ENCODE results near the gene CMSS1. TPM values are rescaled to one million over a fixed set of nuclear protein-coding genes. Genes with fewer than 3 reads are reported as not detected.

The CMSS1 gene
- total RNA-seq, 1 donor from 2014 or later = 9.2 TPM

DNA sequence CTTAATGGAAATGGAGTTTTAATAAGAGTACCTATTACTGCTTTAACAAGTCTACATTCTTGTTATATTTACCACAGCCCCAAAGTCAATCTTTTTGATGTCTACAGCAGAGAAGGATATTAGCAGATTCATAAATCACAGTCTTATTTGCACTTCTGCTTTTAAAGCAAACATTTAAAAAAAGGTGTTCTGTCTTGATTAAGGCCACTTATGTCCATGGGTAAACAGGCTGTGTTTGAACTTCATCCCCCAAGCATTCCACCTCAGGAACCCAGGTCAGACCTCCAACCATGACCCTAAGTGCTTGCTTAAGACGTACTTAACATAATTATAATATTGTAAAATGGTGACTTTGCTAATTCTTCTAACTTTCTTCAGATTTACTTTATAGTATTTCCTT, 113.4 kb downstream of the CMSS1 start:
- Histone ChIP-seq H3K36me3 (no peaks in the 10 kb centered on the region), H3K27me3 (no peaks in the 10 kb centered on the region), H3K4me1 (peaks cover 4 to 35% of the 10 kb centered on the region in 2 donors), H3K9me3 (no peaks in the 10 kb centered on the region), H3K4me3 (no peak overlapping the region), H3K27ac (peak overlapping the region; percentile 78 to 84)
- TF ChIP-seq, protein P1, sequence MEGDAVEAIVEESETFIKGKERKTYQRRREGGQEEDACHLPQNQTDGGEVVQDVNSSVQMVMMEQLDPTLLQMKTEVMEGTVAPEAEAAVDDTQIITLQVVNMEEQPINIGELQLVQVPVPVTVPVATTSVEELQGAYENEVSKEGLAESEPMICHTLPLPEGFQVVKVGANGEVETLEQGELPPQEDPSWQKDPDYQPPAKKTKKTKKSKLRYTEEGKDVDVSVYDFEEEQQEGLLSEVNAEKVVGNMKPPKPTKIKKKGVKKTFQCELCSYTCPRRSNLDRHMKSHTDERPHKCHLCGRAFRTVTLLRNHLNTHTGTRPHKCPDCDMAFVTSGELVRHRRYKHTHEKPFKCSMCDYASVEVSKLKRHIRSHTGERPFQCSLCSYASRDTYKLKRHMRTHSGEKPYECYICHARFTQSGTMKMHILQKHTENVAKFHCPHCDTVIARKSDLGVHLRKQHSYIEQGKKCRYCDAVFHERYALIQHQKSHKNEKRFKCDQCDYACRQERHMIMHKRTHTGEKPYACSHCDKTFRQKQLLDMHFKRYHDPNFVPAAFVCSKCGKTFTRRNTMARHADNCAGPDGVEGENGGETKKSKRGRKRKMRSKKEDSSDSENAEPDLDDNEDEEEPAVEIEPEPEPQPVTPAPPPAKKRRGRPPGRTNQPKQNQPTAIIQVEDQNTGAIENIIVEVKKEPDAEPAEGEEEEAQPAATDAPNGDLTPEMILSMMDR (IDR thresholded peaks at IDR 0.05) = no peak
- no peak for DNase-seq (ENCODE audit: low spot score in 2 of 2)
- intact Hi-C loops (cut with DNase I) = no loop called here

- no peaks in the 10 kb centered on the region for H3K36me3 ChIP-seq
- H3K27ac ChIP-seq = peak overlapping the region; percentile 84 to 92
- DNase-seq (ENCODE audit: low spot score in 2 of 2) = no peak
- H3K4me1 ChIP-seq = peaks cover 4 to 49% of the 10 kb centered on the region in 2 donors
- no peaks in the 10 kb centered on the region for H3K27me3 ChIP-seq
- intact Hi-C loops (cut with DNase I) = no loop called here
- no peaks in the 10 kb centered on the region for H3K9me3 ChIP-seq
- no peak overlapping the region for H3K4me3 ChIP-seq
- TF ChIP-seq, protein P1 (IDR thresholded peaks at IDR 0.05) = no peak
Observed at GRCh38 chr3:99933971-99934750, 116.5 kb downstream of the CMSS1 start.

DNA sequence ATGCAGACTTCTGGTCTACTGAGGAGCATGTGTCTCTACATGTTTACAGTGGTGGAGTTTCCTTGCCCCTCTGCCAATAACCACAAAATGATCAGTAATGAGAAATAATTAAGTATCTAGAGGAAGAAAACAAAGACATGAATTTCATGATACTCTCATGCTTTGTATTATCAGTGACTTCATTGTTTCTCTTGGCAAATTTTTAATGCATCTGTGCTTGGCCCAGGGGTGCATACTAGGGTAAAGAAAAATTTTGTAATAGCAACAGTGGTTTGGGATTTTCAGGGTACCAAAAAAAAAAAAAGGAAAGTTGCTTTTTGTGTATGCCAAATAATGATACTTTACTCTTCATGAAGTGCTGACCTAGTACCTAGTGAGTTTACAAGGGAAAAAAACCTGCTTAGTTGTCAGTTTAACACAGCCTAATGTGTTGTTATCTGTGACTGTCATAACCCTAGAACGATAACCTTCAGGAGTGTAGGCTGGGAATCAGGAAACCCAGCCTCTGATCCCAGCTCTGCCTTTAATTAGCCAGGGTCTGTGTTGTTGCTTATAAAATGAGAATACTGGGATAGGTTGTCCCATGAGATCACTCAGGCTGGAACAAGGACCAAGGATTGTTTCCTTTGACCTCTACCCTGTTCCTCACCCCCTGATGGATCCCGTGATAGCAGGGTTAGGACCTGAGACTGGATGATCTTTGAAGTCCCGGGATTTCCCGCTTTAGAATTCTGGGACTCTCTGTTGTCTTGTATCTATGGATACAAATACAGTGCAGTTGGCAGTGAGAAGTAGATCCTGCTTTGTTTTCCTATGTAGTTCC, 117.5 kb downstream of the CMSS1 start:
- Histone ChIP-seq H3K27ac (peak overlapping the region; percentile 84 to 92), H3K4me3 (no peak overlapping the region), H3K36me3 (no peaks in the 10 kb centered on the region), H3K27me3 (no peaks in the 10 kb centered on the region), H3K9me3 (no peaks in the 10 kb centered on the region), H3K4me1 (peaks cover 3 to 48% of the 10 kb centered on the region in 2 donors)
- intact Hi-C loops (cut with DNase I) = no loop called here
- no peak for DNase-seq (ENCODE audit: low spot score in 2 of 2)
- TF ChIP-seq, protein P1 (IDR thresholded peaks at IDR 0.05) = no peak

GRCh38 chr3:99938270-99938911, 120.7 kb downstream of the CMSS1 start:
- no peak for DNase-seq (ENCODE audit: low spot score in 2 of 2)
- Histone ChIP-seq H3K4me1 (peaks cover 4 to 57% of the 10 kb centered on the region in 2 donors), H3K4me3 (no peak overlapping the region), H3K9me3 (no peaks in the 10 kb centered on the region), H3K36me3 (no peaks in the 10 kb centered on the region), H3K27ac (peak overlapping the region; percentile 84 to 92), H3K27me3 (no peaks in the 10 kb centered on the region)
- intact Hi-C loops (cut with DNase I) = no loop called here
- TF ChIP-seq, protein P1 (IDR thresholded peaks at IDR 0.05) = no peak

GRCh38 chr3:99939876-99940275, 122.2 kb downstream of the CMSS1 start:
- Histone ChIP-seq H3K4me1 (peaks cover 10 to 67% of the 10 kb centered on the region in 2 donors), H3K4me3 (peak overlapping the region in 1 of 2 donors; percentile 19), H3K9me3 (no peaks in the 10 kb centered on the region), H3K27ac (peak overlapping the region; percentile 84 to 92), H3K27me3 (no peaks in the 10 kb centered on the region), H3K36me3 (no peaks in the 10 kb centered on the region)
- no peak for DNase-seq (ENCODE audit: low spot score in 2 of 2)
- intact Hi-C loops (cut with DNase I) = loop anchor here (2.0 to 5.0 kb wide), 2 partner anchors 27 to 63 kb away; no protein-coding TSS in a partner anchor
- TF ChIP-seq, protein P1 (IDR thresholded peaks at IDR 0.05) = no peak

All from ascending aorta (tissue), 2 donors.